Endothelial cell of umbilical vein (primary cell): ENCODE results near the gene SPTSSB. TPM values are rescaled to one million over a fixed set of nuclear protein-coding genes. Genes with fewer than 3 reads are reported as not detected.

ENCODE experiments used
- BruUV-seq: library from RNA; stranded (reverse); fragments of 400-500 nt; replicated peaks from 2 replicates; lab custom pipeline; 2021; lab: Mats Ljungman, UMichigan
- CTCF ChIA-PET: fragments of 300-600, 350-600 bp; sonication (Branson Sonifier 250); formaldehyde crosslinking; loops from one replicate; lab custom pipeline; 2021; ENCODE audit warnings: antibody characterized with exemption, inconsistent platforms; lab: Charles Lee
- POLR2A ChIA-PET: fragments of 300-600, 350-600 bp; sonication (Branson Sonifier 250); formaldehyde crosslinking; loops from one replicate; lab custom pipeline; 2021; ENCODE audit warnings: antibody characterized with exemption, inconsistent platforms; lab: Charles Lee
- DNase-seq: peaks from one replicate; pipeline ENCODE4 v3.0.0-alpha.2; 2011; ENCODE audit warnings: low read depth, low spot score
- FAIRE-seq: peaks from 2 replicates; lab custom pipeline; 2011; peaks lifted over from hg19 to GRCh38; lab: Jason Lieb, UNC
- H2AFZ ChIP-seq: 2 replicates; pipeline ENCODE4 v1.6.0; 2012; ENCODE audit warnings: low read depth, low read length, control low read depth, inconsistent platforms
- H3K27ac ChIP-seq: 2 replicates; pipeline ENCODE4 v1.5.1; 2011; ENCODE audit warnings: low read depth, mild to moderate bottlenecking, control low read depth, low read length, moderate library complexity; ENCODE audit not compliant: insufficient read depth
- H3K27me3 ChIP-seq, 2 experiments: 2 replicates each; pipeline versions ENCODE4 v1.6.0 to v1.6.1; 2011; ENCODE audit warnings: low read length in 2 of 2, mixed read lengths in 1 of 2; ENCODE audit not compliant: control insufficient read depth in 2 of 2, insufficient read depth in 2 of 2
- H3K36me3 ChIP-seq, 2 experiments: 2 replicates in 1 of 2; 3 replicates in 1 of 2; pipeline ENCODE4 v1.5.1; 2011; ENCODE audit warnings: low read length in 2 of 2, mild to moderate bottlenecking in 1 of 2, moderate library complexity in 1 of 2; ENCODE audit not compliant: control insufficient read depth in 2 of 2, insufficient read depth in 2 of 2; ENCODE audit errors: extremely low read depth in 1 of 2
- H3K4me1 ChIP-seq: 3 replicates; pipeline ENCODE4 v1.5.1; 2011; ENCODE audit warnings: mild to moderate bottlenecking, low read length; ENCODE audit not compliant: control insufficient read depth, insufficient read depth; ENCODE audit errors: extremely low read depth
- H3K4me2 ChIP-seq: 2 replicates; pipeline ENCODE4 v1.6.1; 2011; ENCODE audit warnings: low read length, control low read depth, mixed read lengths; ENCODE audit not compliant: insufficient read depth
- H3K4me3 ChIP-seq, 3 experiments: fragments of 200-600 bp in 1 of 3; sonication (generic), shearing (Covaris generic) in 1 of 3; replicated peaks in 1 of 3; 2 replicates each; pipeline ENCODE4 v1.5.1; 2011 to 2016; ENCODE audit warnings: control low read depth in 3 of 3, low read length in 3 of 3, mild to moderate bottlenecking in 2 of 3, inconsistent platforms in 1 of 3, low read depth in 1 of 3, moderate library complexity in 1 of 3; ENCODE audit not compliant: insufficient read depth in 1 of 3
- H3K79me2 ChIP-seq: 2 replicates; pipeline ENCODE4 v1.6.0; 2012; ENCODE audit warnings: low read length, inconsistent platforms; ENCODE audit not compliant: control insufficient read depth, insufficient read depth
- H3K9ac ChIP-seq: replicated peaks from 2 replicates; pipeline ENCODE3; 2011; ENCODE audit warnings: low read length, control low read depth; ENCODE audit not compliant: insufficient read depth; ENCODE audit errors: extremely low read depth
- H3K9me1 ChIP-seq: replicated peaks from 3 replicates; pipeline ENCODE4 v1.6.0; 2011; ENCODE audit warnings: mild to moderate bottlenecking, low read length; ENCODE audit not compliant: control insufficient read depth, insufficient read depth; ENCODE audit errors: extremely low read depth
- H3K9me3 ChIP-seq: replicated peaks from 2 replicates; pipeline ENCODE4 v1.5.1; 2012; ENCODE audit warnings: low read length, inconsistent platforms; ENCODE audit not compliant: control insufficient read depth, insufficient read depth
- H4K20me1 ChIP-seq: replicated peaks from 2 replicates; pipeline ENCODE3; 2011; ENCODE audit warnings: mild to moderate bottlenecking, low read length; ENCODE audit not compliant: control insufficient read depth, insufficient read depth; ENCODE audit errors: extremely low read depth
- EZH2 ChIP-seq: IDR thresholded peaks from 2 replicates; pipeline ENCODE4 v1.6.1; 2012; ENCODE audit warnings: borderline replicate concordance, low read depth, mild to moderate bottlenecking, moderate library complexity, low read length, inconsistent platforms; ENCODE audit not compliant: severe bottlenecking
- FOS ChIP-seq: IDR thresholded peaks from 2 replicates; pipeline ENCODE4 v1.6.1; 2011; ENCODE audit warnings: mild to moderate bottlenecking, low read length, moderate library complexity, borderline replicate concordance; ENCODE audit not compliant: insufficient read depth
- GATA2 ChIP-seq: IDR thresholded peaks from 2 replicates; pipeline ENCODE4 v1.7.0; 2011; ENCODE audit warnings: low read depth, mild to moderate bottlenecking, moderate library complexity, mixed read lengths, low read length; ENCODE audit not compliant: insufficient read length, insufficient read depth
- JUN ChIP-seq: IDR thresholded peaks from 2 replicates; pipeline ENCODE4 v1.6.1; 2011; ENCODE audit warnings: borderline replicate concordance, low read depth; ENCODE audit not compliant: insufficient read length, insufficient read depth
- MAX ChIP-seq: IDR thresholded peaks from 2 replicates; pipeline ENCODE4 v1.6.1; 2011; ENCODE audit not compliant: insufficient read depth, insufficient read length
- MYC ChIP-seq: IDR thresholded peaks from one replicate; pipeline ENCODE4 v1.6.1; 2011; ENCODE audit warnings: mild to moderate bottlenecking, low read depth, low read length
- POLR2A ChIP-seq: IDR thresholded peaks from 2 replicates; pipeline ENCODE4 v1.6.1; 2012; ENCODE audit warnings: low read depth, mild to moderate bottlenecking, control low read depth, low read length
- POLR2AphosphoS5 ChIP-seq: IDR thresholded peaks from 2 replicates; pipeline ENCODE4 v1.6.1; 2012; ENCODE audit warnings: low read depth, mild to moderate bottlenecking, control low read depth, low read length, moderate library complexity; ENCODE audit not compliant: insufficient read depth
- dilution Hi-C: fragments of 300-500 bp; cut with MboI; formaldehyde crosslinking; loops from one replicate; pipeline ENCODE4 v1.15.0; 2019; ENCODE audit warnings: low sequenced_read_pairs; ENCODE audit not compliant: extremely low pct_ligation_motif_present
- intact Hi-C: fragments of 100-400 bp; cut with micrococcal nuclease; formaldehyde crosslinking; loops from one replicate; pipeline ENCODE4 v1.10.0; 2022
- polyA plus RNA-seq, 4 experiments: library from polyadenylated mRNA; depleted of rRNA in 3 of 4; stranded (reverse) in 3 of 4; unstranded in 1 of 4; fragments of >200 nt; gene quantifications; 2 replicates each; pipeline versions ENCODE4 v1.2.1 to v1.2.3, GENCODE V29; 2011 to 2012; ENCODE audit warnings: missing spikeins in 1 of 4
- total RNA-seq: library from RNA; stranded (reverse); gene quantifications from 2 replicates; pipeline ENCODE4 v1.2.3, GENCODE V29; 2021
- TF ChIP-seq, protein P1 (sequence below), 2 donors: IDR thresholded peaks; 1 replicate in 1 of 2; 2 replicates in 1 of 2; pipeline ENCODE4 v1.5.1; 2011; ENCODE audit warnings: low read length in 2 of 2, mild to moderate bottlenecking in 2 of 2, moderate library complexity in 2 of 2, control low read depth in 1 of 2, inconsistent platforms in 1 of 2, low read depth in 1 of 2; ENCODE audit not compliant: insufficient read depth in 1 of 2; ENCODE audit errors: extremely low read depth in 1 of 2

Gene SPTSSB
- total and polyA plus RNA-seq, 2 donors (not counting 3 experiments of a cell fraction or from before 2014, with no cell fraction given): not detected

DNA sequence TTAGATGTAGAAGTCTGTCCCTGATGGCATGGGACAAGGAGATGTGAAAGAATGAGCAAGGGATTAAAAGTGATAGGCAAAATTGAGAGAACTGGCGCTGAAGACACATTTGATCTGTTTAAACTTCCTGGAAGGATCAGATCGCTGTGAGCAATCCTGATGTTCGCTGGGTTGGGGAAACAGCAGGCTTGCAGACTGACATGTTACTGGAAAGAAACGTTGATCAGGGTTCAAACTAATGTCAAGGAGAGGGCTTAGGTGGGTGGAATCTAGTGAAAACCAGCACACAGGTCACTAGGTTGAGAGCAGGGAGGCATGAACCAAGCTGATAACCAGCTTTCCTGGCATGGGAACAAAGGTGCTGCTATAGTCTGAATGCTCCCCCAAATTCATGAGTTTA is 34.5 kb upstream of the SPTSSB start:
- no peaks in the 10 kb centered on the region for H4K20me1 ChIP-seq
- H3K4me3 ChIP-seq: no peak overlapping the region
- ChIA-PET POLR2A (no interaction called here), CTCF (interaction anchor here (1.2 to 3.4 kb wide), 3 partner anchors 10 to 131 kb away, joined by 4 to 29 read pairs (median 4); no protein-coding TSS in a partner anchor)
- H2AFZ ChIP-seq: no peak overlapping the region
- DNase-seq (no peak), FAIRE-seq (no peak)
- no peak overlapping the region for H3K4me2 ChIP-seq
- TF ChIP-seq POLR2A (no peak), POLR2AphosphoS5 (no peak), EZH2 (no peak), MYC (no peak), GATA2 (no peak), JUN (no peak), FOS (no peak), MAX (no peak)
- TF ChIP-seq, protein P1, sequence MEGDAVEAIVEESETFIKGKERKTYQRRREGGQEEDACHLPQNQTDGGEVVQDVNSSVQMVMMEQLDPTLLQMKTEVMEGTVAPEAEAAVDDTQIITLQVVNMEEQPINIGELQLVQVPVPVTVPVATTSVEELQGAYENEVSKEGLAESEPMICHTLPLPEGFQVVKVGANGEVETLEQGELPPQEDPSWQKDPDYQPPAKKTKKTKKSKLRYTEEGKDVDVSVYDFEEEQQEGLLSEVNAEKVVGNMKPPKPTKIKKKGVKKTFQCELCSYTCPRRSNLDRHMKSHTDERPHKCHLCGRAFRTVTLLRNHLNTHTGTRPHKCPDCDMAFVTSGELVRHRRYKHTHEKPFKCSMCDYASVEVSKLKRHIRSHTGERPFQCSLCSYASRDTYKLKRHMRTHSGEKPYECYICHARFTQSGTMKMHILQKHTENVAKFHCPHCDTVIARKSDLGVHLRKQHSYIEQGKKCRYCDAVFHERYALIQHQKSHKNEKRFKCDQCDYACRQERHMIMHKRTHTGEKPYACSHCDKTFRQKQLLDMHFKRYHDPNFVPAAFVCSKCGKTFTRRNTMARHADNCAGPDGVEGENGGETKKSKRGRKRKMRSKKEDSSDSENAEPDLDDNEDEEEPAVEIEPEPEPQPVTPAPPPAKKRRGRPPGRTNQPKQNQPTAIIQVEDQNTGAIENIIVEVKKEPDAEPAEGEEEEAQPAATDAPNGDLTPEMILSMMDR (IDR thresholded peaks at IDR 0.05; ENCODE audit: extremely low read depth in 1 of 2, insufficient read depth in 1 of 2, low read depth in 1 of 2, low read length in 2 of 2): no peak
- no peaks in the 10 kb centered on the region for H3K79me2 ChIP-seq
- H3K27me3 ChIP-seq: no peaks in the 10 kb centered on the region
- dilution Hi-C loops: no loop called here
- intact Hi-C loops: no loop called here
- H3K4me1 ChIP-seq: no peaks in the 10 kb centered on the region
- no peak overlapping the region for H3K27ac ChIP-seq
- no peaks in the 10 kb centered on the region for H3K9me3 ChIP-seq
- no peak overlapping the region for H3K9ac ChIP-seq
- no peaks in the 10 kb centered on the region for H3K9me1 ChIP-seq
- no peaks in the 10 kb centered on the region for H3K36me3 ChIP-seq
- BruUV-seq: no TSS peak
